Psoas muscle (tissue), 8 donors: ENCODE measurements around the gene SUMO2. TPM values are rescaled to one million over a fixed set of nuclear protein-coding genes. Genes with fewer than 3 reads are reported as not detected.

Source experiments
- ATAC-seq, 4 donors: fragments of 200-7000 bp; cut with Tn5 transposase; one replicate each; pipeline ENCODE4 v1.9.1; 2020; ENCODE audit warnings: moderate library complexity in 3 of 4, mild to moderate bottlenecking in 2 of 4
- DNase-seq, 2 donors: peaks; one replicate each; pipeline ENCODE4 v3.0.0-alpha.2; 2020
- H3K27ac ChIP-seq: fragments of 200-600 bp; one replicate; pipeline ENCODE4 v1.8.0; 2022
- H3K27me3 ChIP-seq, 3 donors: fragments of 200-600 bp in 1 of 3; one replicate each; pipeline versions ENCODE4 v1.6.1 to v1.8.0; 2013 to 2022; ENCODE audit warnings: low read length in 2 of 3, mild to moderate bottlenecking in 2 of 3, moderate library complexity in 1 of 3; ENCODE audit not compliant: insufficient read depth in 3 of 3
- H3K36me3 ChIP-seq, 2 donors: fragments of 200-600 bp in 1 of 2; one replicate each; pipeline versions ENCODE4 v1.6.1 to v1.8.0; 2013 to 2022; ENCODE audit warnings: low read depth in 1 of 2, mild to moderate bottlenecking in 1 of 2, moderate library complexity in 1 of 2; ENCODE audit not compliant: insufficient read depth in 1 of 2
- H3K4me1 ChIP-seq: fragments of 200-600 bp; one replicate; pipeline ENCODE4 v1.8.0; 2022
- H3K4me3 ChIP-seq: fragments of 200-600 bp; one replicate; pipeline ENCODE4 v1.8.0; 2022; ENCODE audit warnings: mild to moderate bottlenecking
- H3K9me3 ChIP-seq: fragments of 200-600 bp; one replicate; pipeline ENCODE4 v1.8.0; 2022
- WGBS, 3 donors: extraction: QIAGEN DNeasy Blood & Tissue Kit; methylation state at CpG; one replicate each; pipeline versions ENCODE4 v1.1.6 to v1.1.7; 2013; 5-methylcytosine and 5-hydroxymethylcytosine counted together
- intact Hi-C, 2 donors: fragments of 100-400 bp; cut with DNase I; formaldehyde crosslinking; loops; one replicate each; pipeline versions ENCODE4 v1.11.0 to v1.14.2; 2022
- polyA plus RNA-seq, 3 donors: library from polyadenylated mRNA; stranded (reverse); fragments of 200-250 nt; gene quantifications; one replicate each; pipeline ENCODE4 v1.2.3, GENCODE V29; 2013
- total RNA-seq, 4 donors: library from RNA; stranded (reverse); fragmentation: NEBNext Ultra II Directional in 2 of 4; extraction: Animal tissue kit (Norgen Biotek cat#: 25700) in 2 of 4; gene quantifications; one replicate each; pipeline versions ENCODE4 v1.2.1 to v1.2.4, GENCODE V29; 2021 to 2023
- TF ChIP-seq, protein P1 (sequence below): fragments of 200-600 bp; IDR thresholded peaks from one replicate; pipeline ENCODE4 v1.8.0; 2022; ENCODE audit warnings: antibody characterized with exemption
- donor health status: healthy with polysubstance abuse.
- donor health status: DM: no; HTN: no; CAD: no; lungs with moderate emphysema.
- donor health status: Bipolar disorder and iron deficiency.
- donor health status: healthy.
- donor health status: DM: yes; HTN: yes; CAD: no.
- donor health status: DM: no; HTN: no; CAD: no.
- donor health status: DM: no; HTN: no; CAD: no.
- donor health status: DM: yes; HTN: yes; CAD: no.

SUMO2 gene
- total and polyA plus RNA-seq, 7 donors: 50.1 to 203 (median 161) TPM

DNA sequence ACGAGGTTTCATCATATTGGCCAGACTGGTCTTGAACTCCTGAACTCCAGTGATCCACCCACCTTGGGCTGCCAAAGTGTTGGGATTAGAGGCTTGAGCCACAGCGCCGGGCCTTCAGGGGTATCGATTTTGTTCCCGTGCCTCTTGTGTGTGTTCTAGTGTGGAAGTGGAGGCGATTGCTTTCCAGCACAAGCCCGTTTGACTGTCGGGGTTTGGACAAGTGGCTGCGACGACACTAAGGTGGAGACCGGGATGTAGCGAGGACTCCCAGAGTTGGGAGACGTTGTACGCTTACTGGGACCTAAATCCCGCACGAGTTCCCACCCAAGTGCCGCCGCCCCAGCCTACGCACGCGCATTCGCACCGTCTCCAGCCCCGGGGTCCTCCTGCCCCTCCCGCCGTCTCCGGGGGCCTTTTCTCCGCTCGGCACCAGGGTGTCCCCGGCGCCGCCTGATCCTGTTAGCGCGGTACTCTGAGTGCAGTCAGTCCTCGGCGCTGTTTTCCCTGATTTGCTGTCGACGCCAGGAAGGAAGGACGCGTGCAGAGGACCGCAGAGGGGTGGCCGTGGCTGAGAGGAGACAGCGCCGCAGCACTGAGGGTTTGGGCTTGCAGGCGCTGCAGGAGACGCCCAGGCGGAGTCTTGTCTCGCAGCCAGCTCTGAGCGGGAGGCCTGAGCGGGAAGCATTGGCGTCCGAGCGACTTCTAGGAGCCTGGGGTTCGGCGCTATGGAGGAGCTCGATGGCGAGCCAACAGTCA is 22.5 kb upstream of the SUMO2 start, which contains the start of gene NUP85:
Gene NUP85 (plus strand): TSS at position 643 of the 756 bp plus-strand sequence. CDS start 83 bp downstream, at position 726.
- 0% methylated on average over 47 to 57 of the region's 57 CpGs for WGBS, 3 donors
- Histone ChIP-seq H3K4me1 (peaks cover 14% of the 10 kb centered on the region), H3K27ac (peak within 1 kb of the TSS; percentile 96), H3K27me3 (no peaks in the 10 kb centered on the region), H3K4me3 (peak within 1 kb of the TSS; percentile 98), H3K36me3 (peaks cover 0 to 20% of the 10 kb centered on the region in 2 donors), H3K9me3 (no peaks in the 10 kb centered on the region)
- DNase-seq (peak; percentile 95 to 98), ATAC-seq (peak; percentile 95 to 97 (median 96))
- intact Hi-C loops: loop anchor here in 1 of 2 donors (5.0 kb wide), 1 partner anchor 67 kb away; the partner anchor contains the start of gene MIF4GD
- TF ChIP-seq, protein P1, sequence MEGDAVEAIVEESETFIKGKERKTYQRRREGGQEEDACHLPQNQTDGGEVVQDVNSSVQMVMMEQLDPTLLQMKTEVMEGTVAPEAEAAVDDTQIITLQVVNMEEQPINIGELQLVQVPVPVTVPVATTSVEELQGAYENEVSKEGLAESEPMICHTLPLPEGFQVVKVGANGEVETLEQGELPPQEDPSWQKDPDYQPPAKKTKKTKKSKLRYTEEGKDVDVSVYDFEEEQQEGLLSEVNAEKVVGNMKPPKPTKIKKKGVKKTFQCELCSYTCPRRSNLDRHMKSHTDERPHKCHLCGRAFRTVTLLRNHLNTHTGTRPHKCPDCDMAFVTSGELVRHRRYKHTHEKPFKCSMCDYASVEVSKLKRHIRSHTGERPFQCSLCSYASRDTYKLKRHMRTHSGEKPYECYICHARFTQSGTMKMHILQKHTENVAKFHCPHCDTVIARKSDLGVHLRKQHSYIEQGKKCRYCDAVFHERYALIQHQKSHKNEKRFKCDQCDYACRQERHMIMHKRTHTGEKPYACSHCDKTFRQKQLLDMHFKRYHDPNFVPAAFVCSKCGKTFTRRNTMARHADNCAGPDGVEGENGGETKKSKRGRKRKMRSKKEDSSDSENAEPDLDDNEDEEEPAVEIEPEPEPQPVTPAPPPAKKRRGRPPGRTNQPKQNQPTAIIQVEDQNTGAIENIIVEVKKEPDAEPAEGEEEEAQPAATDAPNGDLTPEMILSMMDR: no peak

DNA sequence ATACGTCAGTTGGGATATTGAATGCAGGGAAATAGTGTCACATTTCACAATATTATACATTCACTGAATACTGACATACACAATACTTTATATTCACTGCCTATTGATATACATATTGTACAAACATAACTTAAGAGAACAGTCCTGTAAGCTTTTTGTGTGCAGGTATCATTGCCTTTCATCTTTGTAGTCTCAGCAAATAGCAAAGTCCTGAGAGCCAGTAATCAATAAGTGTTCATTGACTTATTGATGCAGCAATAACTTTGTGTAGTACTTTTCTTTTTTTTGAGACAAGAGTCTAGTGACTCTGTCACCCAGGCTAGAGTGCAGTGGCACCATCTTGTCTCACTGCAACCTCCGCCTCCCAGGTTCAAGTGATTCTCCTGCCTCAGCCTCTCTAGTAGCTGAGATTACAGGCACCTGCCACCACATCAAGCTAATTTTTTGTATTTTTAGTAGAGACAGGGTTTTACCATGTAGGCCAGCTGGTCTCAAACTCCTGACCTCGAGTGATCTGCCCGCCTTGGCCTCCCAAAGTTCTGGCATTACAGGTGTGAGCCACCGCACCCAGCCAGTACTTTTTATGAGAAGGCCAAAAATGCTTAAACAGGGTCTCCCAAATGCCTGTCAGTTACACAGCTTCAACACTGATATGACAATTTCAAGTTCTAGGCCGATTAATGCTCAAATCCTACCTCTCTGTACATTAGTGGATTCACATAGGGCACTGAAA is 17.3 kb upstream of the SUMO2 start:
- TF ChIP-seq, protein P1: no peak
- WGBS, 3 donors: 91 to 96% (median 92%) methylated on average over 6 of the region's 6 CpGs
- ATAC-seq (no peak), DNase-seq (no peak)
- no peaks in the 10 kb centered on the region for H3K27me3 ChIP-seq
- intact Hi-C loops: loop anchor here (2.0 to 5.0 kb wide), 4 partner anchors 85 to 238 kb away; partner anchors contain the start of genes ATP5PD (in 1 of the 2) and KCTD2 (in 1 of the 2)
- H3K36me3 ChIP-seq: no peaks in the 10 kb centered on the region
- H3K9me3 ChIP-seq: no peaks in the 10 kb centered on the region
- H3K27ac ChIP-seq: no peak overlapping the region
- no peaks in the 10 kb centered on the region for H3K4me1 ChIP-seq
- no peak overlapping the region for H3K4me3 ChIP-seq

DNA sequence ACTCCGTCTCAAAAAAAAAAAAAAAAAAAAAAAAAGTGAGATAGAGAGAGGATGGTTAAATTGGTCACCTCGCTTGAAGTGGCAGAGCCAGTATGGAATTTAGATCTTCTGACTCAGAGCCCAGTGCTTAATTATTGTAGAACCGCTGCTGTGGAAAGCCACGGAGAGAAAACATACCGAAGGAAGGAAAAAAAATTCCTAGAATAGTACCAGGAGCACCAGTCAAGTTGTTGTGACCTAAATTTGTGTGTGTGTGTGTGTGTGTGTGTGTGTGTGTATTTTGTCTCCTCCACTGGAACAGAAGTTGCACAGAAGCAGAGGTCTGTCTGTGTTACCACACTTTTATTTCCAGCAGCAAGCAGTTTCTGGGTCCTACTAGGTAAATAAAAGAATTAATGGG is 12.1 kb upstream of the SUMO2 start:
- Histone ChIP-seq H3K27ac (no peak overlapping the region), H3K4me3 (no peak overlapping the region), H3K36me3 (no peaks in the 10 kb centered on the region), H3K4me1 (no peaks in the 10 kb centered on the region), H3K9me3 (no peaks in the 10 kb centered on the region), H3K27me3 (no peaks in the 10 kb centered on the region)
- no peak for ATAC-seq
- TF ChIP-seq, protein P1: no peak
- intact Hi-C loops: no loop called here
- no peak for DNase-seq
- WGBS, 3 donors: 72 to 78% (median 76%) methylated on average over 4 of the region's 5 CpGs

DNA sequence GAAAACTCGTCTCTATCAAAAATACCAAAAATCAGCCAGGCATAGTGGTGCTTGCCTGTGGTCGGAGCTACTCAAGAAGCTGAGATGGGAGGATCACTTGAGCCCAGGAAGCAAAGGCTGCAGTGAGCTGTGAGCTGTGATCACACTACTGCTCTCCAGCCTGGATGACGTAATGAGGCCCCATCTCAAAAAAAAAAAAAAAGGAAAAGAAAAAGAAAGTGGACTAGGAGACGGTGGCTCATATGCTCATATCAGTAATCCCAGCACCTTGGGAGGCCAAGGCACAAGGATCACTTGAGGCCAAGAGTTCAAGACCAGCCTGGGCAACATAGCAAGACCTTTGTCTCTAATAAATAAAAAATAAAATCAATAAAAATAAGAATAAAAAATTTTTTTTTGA is 8.8 kb upstream of the SUMO2 start:
- DNase-seq (no peak), ATAC-seq (no peak)
- TF ChIP-seq, protein P1: no peak
- intact Hi-C loops: no loop called here
- H3K9me3 ChIP-seq: no peaks in the 10 kb centered on the region
- H3K4me3 ChIP-seq: no peak overlapping the region
- WGBS, 3 donors: 59 to 69% (median 62%) methylated on average over 4 of the region's 4 CpGs
- H3K27ac ChIP-seq: no peak overlapping the region
- H3K27me3 ChIP-seq: no peaks in the 10 kb centered on the region
- H3K36me3 ChIP-seq: no peaks in the 10 kb centered on the region
- H3K4me1 ChIP-seq: no peaks in the 10 kb centered on the region
